ENCODE data around the gene EIF4A3. TPM values are rescaled to one million over a fixed set of nuclear protein-coding genes. Genes with fewer than 3 reads are reported as not detected.

The EIF4A3 gene
- total RNA-seq, 2 experiments from 2014 or later = 179 to 183 TPM

GRCh38 chr17:80119271-80119791 lies 27.6 kb downstream of the EIF4A3 start:
- POLR2A ChIA-PET = interaction anchor here (0.5 to 0.6 kb wide), 2 partner anchors 27 to 106 kb away, joined by 5 to 10 read pairs; no protein-coding TSS in a partner anchor
- CTCF ChIA-PET = no interaction called here

GRCh38 chr17:80118601-80119270 lies 28.2 kb downstream of the EIF4A3 start:
- CTCF ChIA-PET = interaction anchor here (1.3 kb wide), 1 partner anchor 11 kb away, joined by 4 read pairs; no protein-coding TSS in a partner anchor
- POLR2A ChIA-PET = interaction anchor here (0.5 kb wide), 1 partner anchor 27 kb away, joined by 5 read pairs; no protein-coding TSS in a partner anchor

DNA sequence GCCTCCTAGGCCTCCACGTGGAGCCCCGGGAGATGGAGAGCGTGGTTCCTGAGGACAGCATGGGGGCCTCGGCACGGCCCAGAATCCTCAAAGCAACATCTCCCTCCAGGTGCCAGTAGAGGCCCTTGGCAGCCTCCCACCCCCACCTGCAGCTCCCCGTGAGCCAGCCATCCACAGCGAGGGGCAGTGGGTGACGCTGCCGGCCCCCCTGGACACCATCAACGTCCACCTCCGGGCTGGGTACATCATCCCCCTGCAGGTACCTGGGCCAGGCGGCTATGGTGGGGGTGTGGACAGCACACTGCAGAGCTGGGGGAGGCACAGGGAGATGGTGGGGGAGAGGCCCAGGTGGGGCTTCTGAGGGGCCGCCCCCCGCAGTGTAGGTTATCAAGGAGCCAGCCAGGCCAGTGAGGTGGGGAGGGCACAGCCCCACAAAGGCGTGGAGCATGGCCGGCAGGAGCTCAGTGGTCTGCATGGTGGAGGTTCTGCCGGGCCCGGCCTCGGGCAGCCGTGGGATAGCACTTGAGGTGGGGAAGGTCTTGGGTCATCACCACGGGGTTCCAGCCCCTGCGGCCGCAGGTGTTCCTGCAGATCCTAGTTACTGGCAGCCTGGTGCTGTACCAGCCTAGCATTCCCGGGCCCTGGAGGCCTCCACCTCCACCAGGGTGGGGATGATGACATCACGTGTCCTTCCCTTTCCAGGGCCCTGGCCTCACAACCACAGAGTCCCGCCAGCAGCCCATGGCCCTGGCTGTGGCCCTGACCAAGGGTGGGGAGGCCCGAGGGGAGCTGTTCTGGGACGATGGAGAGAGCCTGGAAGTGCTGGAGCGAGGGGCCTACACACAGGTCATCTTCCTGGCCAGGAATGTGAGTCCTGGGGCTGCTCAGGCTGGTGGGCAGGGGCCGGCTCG lies 29.2 kb downstream of the EIF4A3 start:
- CTCF ChIA-PET = interaction anchor here (1.3 kb wide), 1 partner anchor 10 kb away, joined by 4 read pairs; no protein-coding TSS in a partner anchor
- POLR2A ChIA-PET = no interaction called here

GRCh38 chr17:80116921-80117380 lies 30.0 kb downstream of the EIF4A3 start:
- POLR2A ChIA-PET = no interaction called here
- CTCF ChIA-PET = no interaction called here

DNA sequence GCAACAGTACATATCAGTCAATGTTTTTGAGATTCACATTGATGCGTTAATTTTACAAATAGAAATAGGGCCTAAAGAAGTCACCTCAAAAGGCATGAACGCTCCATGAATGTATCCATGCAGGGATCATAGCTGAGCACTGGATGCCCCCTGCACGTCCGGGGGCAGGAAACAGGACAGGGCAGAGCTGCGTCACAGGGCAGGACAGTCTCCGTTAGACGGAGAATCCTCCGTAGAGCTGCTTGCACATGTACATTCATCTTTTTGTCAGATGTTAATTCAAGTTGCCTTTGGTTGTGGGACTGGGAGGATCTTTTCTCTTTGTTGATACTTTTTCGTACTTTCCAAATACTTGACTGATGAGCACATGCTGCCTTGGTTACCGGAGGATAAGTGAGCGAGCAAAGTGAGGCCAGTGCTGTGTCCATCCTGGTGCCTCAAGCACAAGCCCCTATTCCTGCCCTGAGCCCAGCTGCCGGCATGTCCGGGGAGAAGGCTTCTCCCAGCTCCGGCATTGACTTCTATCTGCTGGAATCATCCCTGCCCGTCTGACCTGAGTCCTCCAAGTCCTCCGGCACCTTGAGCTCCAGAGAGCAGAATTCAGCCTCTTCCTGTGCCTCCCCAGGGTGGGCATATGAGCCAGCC lies 30.5 kb downstream of the EIF4A3 start:
- ChIA-PET CTCF (no interaction called here), POLR2A (no interaction called here)

DNA sequence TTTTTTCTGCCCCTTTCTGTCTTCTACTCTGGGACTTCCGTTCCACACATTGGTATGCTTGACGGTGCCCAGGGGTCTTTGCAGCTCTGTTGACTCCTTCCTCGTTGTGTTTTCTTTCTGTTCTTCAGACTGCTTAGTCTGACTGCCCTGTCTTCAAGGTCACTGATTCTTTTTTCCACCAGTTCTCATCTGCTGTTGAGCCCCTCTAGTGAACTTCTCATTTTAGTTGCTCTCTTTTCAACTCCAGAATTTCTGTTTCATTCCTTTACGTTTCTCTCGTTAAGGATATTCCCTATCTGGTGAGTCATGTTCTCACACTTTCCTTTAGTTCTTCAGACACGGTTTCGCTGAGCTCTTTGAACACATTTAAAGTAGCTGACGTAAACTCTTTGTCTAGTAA lies 31.8 kb downstream of the EIF4A3 start:
- ChIA-PET CTCF (interaction anchor here (0.6 kb wide), 1 partner anchor 9 kb away, joined by 3 read pairs; no protein-coding TSS in a partner anchor), POLR2A (interaction anchor here (0.6 kb wide), 1 partner anchor 85 kb away, joined by 4 read pairs; no protein-coding TSS in a partner anchor)

- CTCF ChIA-PET = interaction anchor here (0.6 kb wide), 1 partner anchor 9 kb away, joined by 3 read pairs; no protein-coding TSS in a partner anchor
- POLR2A ChIA-PET = no interaction called here
Observed at GRCh38 chr17:80114758-80115157, 32.2 kb downstream of the EIF4A3 start.

- CTCF ChIA-PET = interaction anchor here (1.2 kb wide), 1 partner anchor 12 kb away, joined by 3 read pairs; the partner anchor contains the start of gene GAA
- POLR2A ChIA-PET = no interaction called here
Observed at GRCh38 chr17:80113033-80113484, 33.9 kb downstream of the EIF4A3 start.

DNA sequence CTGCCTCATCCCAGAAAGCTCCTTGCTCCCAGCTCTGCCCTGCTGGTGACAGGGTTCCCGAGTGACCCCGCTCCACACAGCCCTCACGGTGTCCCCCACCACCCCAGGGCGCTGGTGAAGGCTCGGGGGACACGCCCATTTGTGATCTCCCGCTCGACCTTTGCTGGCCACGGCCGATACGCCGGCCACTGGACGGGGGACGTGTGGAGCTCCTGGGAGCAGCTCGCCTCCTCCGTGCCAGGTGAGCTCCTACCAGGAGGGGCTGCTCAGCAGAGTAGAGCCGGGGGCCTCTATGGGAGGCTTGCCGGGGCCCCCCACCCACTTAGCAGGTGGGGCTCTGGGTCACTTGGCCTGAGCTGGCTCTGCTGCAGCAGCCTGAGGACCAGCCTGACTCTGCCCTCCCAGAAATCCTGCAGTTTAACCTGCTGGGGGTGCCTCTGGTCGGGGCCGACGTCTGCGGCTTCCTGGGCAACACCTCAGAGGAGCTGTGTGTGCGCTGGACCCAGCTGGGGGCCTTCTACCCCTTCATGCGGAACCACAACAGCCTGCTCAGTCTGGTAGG lies 34.4 kb downstream of the EIF4A3 start:
- CTCF ChIA-PET = interaction anchor here (1.2 kb wide), 1 partner anchor 11 kb away, joined by 3 read pairs; the partner anchor contains the start of gene GAA
- POLR2A ChIA-PET = interaction anchor here (0.8 kb wide), 1 partner anchor 30 kb away, joined by 3 read pairs; no protein-coding TSS in a partner anchor

- POLR2A ChIA-PET = interaction anchor here (0.8 kb wide), 1 partner anchor 31 kb away, joined by 3 read pairs; no protein-coding TSS in a partner anchor
- CTCF ChIA-PET = interaction anchor here (1.2 kb wide), 1 partner anchor 10 kb away, joined by 3 read pairs; the partner anchor contains the start of gene GAA
Observed at GRCh38 chr17:80111702-80112470, 35.0 kb downstream of the EIF4A3 start.

DNA sequence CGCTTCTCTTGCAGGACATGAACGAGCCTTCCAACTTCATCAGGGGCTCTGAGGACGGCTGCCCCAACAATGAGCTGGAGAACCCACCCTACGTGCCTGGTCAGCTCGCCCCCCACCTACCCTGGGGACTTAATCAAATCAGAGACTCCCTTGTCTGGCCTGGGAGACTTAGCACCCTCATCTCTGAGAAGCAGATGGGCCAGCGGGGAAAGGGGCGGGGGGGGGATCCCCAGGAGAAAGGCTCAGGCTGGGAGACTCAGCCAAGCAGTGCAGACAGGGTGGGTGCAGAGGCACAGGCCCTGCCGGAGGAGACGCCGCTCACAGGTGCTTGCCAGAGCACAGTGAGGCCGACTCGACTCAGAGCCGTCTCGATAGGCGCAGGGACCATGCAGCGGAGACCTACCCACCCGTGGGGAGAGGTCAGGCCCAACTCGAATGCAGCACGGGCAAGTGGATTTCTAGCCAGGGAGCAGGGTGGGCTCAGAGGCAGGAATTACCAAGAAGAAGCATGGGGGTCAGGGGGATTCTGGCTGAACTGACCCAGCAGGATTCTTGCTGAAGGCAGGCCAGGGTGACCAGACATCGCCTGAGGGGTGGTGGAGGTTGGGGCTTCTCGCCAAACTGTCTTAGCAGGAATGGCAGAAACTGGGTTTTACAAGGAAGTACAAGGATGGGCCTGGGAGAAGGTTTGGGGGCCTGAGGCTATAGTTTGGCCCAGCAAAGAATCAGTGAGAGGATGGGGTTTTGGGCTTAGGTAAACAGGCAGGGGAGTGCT lies 35.8 kb downstream of the EIF4A3 start:
- POLR2A ChIA-PET = no interaction called here
- CTCF ChIA-PET = interaction anchor here (0.6 kb wide), 1 partner anchor 36 kb away, joined by 3 read pairs; no protein-coding TSS in a partner anchor

- ChIA-PET CTCF (no interaction called here), POLR2A (no interaction called here)
Observed at GRCh38 chr17:80110447-80110812, 36.5 kb downstream of the EIF4A3 start.

GRCh38 chr17:80109713-80110446 lies 37.0 kb downstream of the EIF4A3 start:
- ChIA-PET CTCF (interaction anchor here (0.8 kb wide), 1 partner anchor 36 kb away, joined by 3 read pairs; no protein-coding TSS in a partner anchor), POLR2A (no interaction called here)

- CTCF ChIA-PET = interaction anchor here (0.6 to 0.8 kb wide), 2 partner anchors 14 to 37 kb away, joined by 3 read pairs; no protein-coding TSS in a partner anchor
Observed at GRCh38 chr17:80109066-80109660, 37.8 kb downstream of the EIF4A3 start.

GRCh38 chr17:80108036-80108971 lies 38.6 kb downstream of the EIF4A3 start:
- ChIA-PET POLR2A (no interaction called here), CTCF (interaction anchor here (0.6 to 2.2 kb wide), 2 partner anchors 10 to 14 kb away, joined by 3 to 4 read pairs; no protein-coding TSS in a partner anchor)

More at GRCh38 chr17:80109066-80109660, 37.8 kb downstream of the EIF4A3 start:
- POLR2A ChIA-PET = no interaction called here

Measured in activated CD8-positive, alpha-beta memory T cell treated with anti-CD3 and anti-CD28 coated beads for 36 hours (primary cell).